Activated effector memory CD4-positive, alpha-beta T cell treated with Interleukin-2 at 50 U/mL for 16 hours (primary cell): ENCODE measurements around the gene JUN.
"Not testable (repeated sequence)": the region's sequence is repeated elsewhere in the genome, so short reads cannot be mapped to it uniquely, and the experiment has no call there.

ENCODE experiments used
- DNase-seq: peaks from one replicate; pipeline ENCODE4 v3.0.0-alpha.2; 2020

JUN gene

DNA sequence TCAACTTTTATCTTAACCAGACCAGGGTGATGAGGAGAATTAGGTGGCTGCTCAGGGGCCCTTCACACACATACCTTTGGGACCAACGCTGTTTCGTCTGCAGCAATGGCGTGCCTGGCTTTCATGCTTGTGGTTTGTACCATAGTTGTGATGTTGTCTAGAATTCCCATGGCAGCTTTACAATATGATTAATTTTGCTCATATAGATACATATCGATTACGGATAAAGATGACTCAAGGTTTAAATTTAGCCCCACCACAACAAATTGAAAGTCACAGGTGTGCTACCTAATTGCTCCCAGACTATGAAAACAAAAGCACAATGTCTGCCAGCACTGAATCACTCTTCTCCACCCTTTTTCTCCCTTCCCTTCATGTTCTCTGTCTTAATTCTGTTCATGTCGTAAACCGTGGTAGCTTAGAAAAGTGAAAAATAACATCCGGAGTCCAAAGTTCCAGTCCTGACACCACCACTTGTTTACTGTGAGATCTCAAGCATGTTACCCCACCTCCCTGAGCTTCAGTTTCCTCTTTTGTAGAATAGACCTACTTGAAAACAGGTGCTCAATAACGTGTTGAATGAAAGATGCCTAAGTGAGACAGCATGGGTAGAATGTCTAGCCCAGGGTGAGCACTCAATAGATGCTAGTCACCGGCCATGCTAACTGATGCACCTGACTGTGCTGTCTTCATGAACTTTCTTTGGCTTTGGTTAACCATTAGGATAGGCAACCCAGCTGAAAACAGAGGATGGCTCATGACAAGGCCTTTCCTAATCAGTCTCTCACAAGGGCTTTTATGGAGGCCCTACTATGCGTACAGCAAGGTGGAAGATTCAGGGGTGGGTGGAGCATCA is 22.1 kb upstream of the JUN start:
- no peak for DNase-seq

DNA sequence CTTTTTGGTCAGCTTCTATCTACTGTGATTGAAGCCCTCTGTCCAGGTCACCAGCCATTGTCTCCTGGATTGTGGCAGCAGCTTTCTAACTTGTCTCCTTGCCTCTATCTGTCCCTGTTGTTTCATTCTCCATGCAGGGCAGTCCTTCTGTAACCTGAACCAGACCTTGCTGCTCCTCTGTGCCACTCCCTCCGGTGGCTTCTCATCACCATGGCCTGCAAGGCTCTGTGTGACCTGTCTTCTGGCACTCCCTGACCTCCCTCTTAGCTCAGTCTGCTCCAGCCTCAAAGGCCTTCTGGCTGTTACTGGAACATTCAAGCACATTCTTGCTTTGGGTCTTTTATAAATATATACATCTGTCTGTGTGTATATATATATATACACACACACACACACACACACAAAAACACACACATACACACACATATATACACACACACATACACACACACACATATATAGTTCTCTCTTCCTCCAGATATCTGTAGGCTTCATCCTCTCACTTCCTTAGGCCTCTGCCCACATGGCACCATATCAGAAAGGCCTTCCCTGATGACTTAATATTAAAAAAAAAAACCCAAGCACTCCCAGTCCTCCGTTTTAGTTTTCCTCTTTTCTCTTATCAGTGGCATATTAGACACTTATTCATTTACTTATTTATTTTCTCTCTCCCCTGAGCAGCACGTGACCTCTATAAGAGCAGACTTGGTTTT is 21.2 kb upstream of the JUN start:
- DNase-seq: no peak

DNA sequence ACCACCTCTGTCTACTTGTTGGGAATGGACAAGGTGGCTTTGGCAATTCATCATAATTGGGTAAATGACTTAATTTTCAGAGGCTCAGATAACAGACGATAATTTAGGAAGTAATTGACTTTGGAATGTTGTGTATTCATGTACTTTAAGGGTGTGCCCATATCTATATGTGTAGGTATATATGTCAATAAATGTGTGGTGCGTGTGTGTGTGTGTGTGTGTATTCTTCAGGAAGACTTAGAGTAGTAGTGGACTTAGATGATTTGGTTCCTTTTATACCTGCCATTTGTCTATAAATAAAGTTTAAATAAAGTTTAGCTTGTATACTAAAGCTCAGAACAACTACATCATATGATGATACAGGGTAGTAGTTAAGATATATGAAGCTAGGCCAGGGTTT is 20.0 kb upstream of the JUN start:
- DNase-seq: no peak

DNA sequence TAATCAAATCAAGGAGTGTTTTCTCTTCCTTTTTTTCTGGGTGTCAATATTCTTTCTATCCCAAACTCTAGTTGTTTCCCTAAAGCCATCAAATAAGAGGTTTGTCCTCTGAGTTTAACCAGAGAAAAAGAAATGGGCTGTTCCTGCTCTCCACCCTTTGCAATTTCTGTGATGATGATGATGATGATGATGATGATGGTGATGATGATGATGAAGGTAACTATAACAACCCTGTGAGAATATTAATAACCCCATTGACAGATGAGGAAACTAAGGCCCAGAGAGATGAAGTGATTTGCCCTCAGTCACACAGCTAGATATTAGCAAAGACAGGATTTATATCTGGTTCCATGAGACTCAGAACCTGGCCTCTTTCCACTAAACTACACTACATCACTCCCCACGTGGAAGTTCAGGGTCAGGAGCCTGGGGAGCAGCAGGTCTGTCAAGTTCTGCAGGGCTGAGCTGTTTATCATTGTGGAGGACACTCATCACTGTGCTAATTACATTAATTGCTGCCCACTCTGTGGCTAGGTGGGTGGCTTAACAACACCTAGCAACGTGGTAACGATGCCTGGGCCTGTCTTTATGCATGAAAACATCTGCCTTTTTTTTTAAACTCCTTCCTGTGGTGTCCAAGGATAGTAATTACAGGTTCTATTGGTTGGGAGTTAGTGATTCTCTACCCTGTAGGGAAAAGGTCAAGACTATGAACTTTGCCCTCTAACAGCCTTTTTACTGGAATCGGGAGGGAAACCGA is 19.0 kb upstream of the JUN start:
- DNase-seq: no peak

DNA sequence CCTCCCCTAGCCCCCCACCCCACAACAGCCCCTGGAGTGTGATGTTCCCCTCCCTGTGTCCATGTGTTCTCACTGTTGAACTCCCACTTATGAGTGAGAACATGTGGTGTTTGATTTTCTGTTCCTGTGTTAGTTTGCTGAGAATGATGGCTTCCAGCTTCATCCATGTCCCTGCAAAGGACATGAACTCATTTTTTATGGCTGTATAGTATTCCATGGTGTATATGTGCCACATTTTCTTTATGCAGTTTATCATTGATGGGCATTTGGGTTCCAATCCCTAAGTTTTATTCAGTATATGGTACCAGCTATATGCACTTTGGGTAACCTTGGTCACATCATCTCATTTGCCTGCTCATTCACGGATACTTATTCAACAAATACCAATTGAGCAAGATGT is 17.4 kb upstream of the JUN start:
- DNase-seq: not testable (repeated sequence)

DNA sequence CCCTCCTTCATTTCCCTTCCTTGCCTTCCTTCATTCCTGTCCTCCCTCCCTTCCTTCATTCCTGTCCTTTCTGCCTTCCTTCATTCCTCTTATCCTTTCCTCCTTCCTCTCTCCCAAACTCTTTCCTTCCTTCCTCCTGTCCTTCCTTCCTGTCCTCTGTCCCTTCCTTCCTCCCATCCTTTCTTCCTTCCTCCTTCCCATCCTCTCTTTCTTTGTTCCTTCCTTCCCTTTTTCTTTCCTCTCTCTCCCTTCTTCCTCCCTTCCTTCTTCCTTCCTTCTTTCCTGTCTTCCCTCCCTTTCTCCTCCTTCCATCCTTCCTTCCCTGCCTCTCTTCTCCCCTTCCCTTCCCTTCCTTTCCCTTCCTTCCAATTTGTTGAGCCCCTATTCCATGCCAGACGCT is 15.8 kb upstream of the JUN start:
- DNase-seq: no peak

DNA sequence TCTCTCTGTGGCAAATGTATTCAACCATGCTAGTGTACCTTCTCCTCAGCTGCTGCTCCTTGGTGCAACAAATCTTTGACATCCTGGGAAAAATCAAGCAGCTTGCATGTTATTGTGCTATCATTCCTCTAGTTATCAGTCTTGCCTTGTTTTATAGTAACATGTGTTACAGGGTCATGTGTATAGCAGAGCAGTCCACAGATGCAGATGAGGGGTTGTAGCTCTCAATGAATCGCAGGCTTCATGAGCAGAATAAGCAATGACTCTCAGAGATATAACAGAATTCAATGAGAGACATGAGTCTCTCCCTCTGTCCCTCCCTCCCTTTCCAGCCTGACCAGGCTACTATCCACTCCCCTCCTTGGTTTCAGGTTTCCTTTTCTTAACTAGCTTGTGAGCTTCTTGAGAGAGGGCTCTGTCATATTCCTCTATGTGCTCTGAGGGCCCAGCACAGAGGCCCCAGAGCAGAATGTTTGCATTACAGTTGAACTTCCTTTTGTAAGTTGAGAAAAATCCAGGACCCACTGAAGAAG is 15.1 kb upstream of the JUN start:
- DNase-seq: no peak

DNA sequence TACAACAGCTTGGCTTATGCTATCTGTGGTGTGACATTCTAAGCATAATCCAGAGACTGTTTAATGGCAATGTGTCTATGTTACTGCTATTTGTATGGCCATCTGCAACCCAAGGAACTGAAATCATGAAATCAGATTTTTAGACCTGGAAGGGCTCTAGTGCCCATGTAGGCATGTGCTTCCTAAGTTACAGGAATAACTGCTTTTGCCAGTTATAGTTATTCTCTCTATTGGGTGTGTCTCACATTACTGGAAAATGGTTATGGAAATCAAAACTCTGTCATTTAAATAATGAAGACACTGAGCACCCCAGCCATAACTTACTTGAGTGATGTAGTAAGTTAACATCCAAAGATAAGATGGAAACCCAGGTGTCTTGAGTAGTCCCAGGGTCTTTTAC is 12.6 kb upstream of the JUN start:
- DNase-seq: no peak

DNA sequence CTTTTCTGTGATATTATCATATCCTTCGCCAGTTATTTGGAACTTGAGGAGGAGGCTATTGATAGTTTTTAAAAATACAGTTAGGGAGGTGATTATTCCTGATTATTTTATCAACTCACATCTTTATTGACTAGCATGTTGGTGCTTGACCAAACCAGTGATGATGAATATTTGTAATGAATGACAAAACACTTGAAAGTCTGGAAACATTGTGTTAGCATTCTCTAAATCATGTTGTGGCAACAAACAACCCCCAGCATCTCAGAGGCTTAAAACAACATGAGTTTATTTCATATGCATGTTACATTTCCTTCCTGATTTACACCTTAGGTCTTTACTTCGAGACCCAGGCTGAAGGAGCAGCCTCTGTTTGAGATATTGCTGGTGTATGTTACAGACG is 10.7 kb upstream of the JUN start:
- DNase-seq: no peak

DNA sequence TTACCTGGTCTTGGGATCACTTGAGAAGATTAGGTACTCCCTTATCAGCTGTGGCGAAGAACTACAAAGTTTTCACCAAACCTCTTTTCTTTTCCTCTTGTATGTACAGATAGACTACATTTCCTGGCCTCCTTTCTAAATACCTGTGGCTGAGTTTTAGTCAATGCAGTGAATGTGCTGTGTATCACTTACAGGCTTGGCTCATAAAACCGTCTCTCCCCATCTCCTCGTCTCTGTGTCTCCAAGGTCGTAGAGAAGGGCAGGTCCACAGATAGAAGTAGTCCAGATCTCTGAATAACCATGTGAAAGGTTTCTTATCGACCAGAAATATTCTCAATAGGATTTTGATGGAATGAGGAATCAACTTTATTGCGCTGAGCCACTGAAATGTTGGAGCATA is 9.0 kb upstream of the JUN start:
- no peak for DNase-seq

DNA sequence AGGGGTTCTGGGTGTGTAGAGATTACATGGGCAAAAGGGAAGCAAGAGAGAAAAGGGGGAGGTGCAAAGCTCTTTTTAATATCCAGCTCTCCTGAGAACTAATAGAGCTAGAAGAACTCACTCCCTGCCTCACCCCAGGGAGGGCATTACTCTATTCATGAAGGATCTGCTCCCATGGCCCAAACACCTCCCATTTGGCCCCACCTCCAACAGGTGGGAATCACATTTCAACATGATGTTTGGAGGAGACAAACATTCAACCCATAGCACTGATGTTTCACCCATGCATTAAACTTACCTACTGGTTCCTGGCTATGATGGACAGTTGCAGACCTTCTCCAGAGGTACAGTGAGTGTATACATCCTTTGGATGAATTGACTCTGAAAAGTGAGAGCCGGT is 7.3 kb upstream of the JUN start:
- no peak for DNase-seq

DNA sequence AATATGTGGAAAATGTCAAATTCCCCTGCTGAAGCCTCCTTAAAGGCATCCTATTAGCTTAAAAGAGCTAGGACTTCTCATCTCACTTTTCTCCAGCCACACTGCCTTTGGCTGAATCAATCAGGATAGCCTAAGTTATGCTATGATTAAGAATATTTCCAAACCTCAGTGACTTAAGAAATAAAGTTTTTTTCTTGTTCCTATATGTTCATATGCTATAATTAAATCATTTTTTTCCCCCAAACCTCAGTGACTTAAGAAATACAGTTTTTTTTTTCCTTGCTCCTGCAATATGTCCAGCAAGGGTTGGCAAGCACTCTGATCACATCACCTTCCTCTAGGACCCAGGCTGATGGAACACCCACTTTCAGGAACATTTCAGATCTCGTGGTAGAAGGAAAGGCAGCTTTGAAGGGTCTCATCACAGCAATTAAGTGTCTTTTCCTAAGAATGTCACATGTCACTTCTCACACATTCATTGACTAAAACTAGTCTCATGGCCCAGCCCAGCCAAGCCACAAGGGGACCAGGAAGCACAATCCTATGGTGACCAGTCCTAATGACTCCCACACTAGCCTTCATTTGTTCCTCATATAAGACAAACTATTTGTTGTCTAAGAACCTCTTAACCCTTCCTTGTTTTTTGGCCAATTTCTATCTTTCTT is 6.3 kb upstream of the JUN start:
- no peak for DNase-seq

DNA sequence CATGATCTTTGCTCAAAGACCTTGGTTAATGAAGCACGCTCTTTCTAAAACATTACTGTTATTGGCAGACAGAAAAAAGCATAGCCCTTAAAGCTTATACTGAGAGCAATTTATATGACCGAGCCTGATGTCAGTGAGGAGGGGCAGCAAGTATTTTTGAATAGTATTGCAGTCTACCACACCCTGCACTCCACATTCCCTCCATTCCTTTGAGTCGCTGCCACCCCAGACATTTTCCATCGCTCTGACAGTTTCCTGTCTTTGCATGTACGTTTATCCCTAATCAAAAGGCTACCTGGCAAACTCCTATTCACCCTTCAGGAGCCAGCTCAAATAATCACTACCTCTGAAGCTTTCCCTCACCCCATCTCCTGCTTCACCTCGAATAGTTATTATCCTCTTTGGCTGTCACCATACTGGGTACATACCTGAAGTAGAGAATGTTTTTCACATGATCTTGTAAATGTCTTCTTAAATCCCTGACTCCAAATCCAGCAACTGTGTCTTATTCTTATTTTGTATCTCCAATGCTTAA is 5.5 kb upstream of the JUN start:
- DNase-seq: no peak

DNA sequence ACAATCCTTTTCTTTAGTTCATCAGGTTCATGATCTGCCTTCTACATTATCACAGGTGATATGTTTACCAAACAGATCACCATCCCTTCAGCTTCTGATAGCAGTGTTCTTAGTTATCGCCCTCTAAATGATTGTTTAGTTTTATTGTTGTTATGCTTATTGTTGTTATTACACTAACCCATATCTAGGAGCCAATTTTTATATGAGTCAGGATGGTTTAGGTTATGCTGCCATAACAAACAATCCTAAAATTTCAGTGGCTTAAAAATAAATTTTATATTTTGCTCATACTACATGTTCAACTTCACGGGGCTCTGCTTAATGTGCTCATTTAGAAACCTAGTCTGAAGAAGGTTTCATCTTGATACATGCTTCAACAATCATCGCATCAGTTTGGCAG is 4.4 kb upstream of the JUN start:
- no peak for DNase-seq

DNA sequence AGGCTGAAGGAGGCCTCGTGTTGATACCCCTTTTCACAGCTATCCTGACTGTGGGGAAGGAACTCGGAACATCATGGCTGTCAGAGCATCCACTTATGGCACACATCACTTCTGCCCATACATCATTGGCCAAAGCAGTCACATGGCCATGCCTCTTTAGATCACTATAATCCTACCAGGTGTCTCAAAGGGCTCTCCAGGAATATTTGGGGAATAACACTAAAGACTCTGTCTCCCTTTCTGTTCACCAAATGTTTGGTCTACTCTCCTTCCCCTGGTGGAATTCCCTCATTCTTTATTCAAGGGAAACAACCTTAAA is 3.0 kb upstream of the JUN start:
- no peak for DNase-seq

DNA sequence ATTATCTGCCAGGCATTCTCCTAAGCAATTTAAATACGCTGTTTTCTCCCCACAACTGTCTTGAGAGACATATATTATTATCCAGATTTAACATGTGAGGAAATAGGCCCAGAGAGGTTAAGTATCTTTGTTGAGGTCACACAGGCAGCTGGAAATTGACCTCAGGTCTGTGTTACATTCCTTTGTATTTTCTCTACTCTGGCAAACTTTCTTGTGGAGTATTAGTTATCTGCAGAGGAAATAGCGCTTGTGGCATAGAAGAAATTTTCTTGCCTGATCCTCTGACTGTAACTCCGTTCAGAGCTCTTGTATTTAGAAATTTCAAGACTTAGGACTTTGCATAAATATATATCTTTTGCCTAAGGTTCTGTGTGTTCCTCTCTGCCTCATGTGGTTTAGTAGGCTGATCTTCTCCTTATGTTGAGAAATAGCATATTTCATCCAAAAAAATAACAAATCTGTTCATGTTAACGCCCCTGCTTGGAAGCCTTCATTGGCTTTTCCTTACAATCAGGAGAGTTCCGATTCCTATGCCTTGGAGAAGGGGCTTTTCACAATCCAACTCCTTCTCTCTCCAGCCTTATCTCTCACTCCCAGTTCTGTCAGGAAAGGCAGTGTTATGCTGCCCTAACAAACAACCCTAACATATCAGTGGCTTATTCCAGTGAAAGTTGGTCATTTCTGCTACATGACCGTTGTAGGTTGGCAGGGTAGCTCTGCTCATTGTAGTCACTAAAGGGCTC is 2.5 kb upstream of the JUN start:
- DNase-seq: no peak

DNA sequence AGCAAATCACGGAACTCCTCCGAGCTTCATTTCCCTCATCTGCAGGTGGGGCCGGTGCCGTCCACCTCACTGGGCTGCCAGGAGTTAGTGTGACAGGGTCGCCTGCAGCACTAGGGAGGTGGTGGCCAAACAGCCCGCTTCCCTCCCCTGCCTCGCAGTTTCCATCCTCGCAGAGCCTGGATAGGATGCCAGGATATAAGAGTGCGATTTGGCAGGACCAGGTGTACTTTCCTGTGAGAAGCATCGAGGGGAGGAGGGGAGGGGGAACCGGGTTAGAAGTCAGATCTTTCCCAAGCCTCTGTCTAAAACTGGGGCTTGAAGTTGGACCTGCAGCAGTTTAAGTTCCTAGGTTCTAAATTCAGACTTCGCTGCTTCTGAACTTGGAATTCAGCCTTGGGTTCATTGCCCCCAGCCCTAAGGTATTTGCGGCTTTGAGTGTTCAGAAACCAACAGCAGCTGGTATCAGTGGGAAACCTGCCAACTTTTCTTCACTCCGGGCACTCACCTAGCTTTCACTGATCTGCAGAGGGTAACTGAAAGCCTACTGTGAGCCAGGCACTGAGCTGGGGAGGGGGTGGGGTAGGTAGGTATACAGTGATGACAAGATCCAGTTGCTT is 1.7 kb upstream of the JUN start:
- DNase-seq: peak; percentile 24

DNA sequence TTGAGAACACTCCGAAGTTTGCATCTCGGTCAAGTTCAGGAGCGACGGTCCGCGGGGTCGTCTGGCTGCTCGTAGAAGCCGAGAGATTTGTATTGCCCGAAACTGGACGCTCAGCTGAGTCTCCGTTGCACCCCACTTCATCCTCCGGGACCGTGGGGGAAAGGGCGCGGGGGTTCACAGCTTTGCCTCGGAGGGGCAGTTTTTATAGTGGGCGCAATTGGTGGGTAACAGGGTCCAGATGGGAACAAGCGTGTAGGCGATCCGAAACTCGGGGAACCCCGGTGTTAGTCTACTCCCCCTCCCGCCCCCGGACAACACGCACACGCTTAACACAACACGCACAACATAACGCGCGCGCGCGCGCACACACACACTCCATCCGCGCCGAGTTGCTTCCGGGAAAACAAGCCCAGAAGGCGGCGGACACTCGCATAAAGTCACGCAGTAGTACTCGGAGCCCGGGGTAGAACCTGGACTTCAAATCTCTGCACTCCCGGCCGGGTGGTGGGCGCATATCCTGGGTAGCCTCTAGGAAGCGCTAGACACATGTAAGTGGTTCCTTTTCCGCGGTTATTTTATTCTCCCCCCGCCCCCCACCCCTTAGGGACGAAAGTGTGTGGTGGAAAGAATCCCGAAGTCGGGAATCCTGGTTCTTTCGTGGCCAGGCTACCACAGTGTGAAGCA is 1.1 kb upstream of the JUN start:
- peak; percentile 82 for DNase-seq

DNA sequence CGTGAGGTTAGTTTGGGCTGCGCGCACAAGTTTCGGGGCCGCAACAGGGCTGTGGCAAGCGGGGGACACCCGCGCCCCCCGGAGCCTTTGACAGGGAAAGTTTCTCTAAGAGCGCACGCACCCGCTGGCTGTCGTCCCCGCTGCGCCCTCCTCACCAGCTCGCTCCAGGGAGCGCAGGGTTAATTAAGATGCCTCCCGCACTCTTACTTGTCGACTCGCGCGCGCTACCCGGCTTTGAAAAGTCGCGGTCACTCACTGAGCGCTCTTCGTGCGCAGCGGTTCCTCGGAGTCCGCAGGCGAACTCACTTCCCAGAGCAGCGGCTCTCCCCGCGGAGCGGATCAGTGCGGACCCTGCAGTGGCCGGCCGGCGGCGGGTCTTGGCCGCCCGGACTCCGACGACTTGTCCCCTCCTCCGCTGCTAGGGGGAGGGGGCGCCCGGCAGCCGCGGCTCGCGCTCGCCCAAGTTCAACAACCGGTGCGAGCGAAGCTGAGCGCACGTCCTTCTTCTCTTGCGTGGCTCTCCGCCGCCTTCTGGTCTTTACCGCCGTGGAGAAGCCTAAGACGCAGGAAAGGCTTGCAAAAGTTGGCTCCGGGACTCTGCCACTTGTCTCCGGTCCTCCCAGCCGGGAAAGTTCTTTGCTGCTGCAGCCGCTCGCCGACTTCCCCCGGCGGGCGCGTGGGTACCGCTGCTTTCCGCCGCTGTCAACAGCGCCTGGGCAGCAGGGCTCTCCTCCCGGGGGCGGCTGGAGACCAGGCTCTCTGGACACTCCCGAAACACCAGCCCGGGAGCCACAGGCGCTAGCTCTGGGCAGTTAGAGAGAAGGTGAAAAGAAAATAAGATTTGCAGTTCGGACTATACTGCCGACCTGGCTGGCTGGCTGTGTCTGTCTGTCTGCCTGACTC is 506 bp downstream of the JUN start:
- peak; percentile 17 for DNase-seq
